ENCODE measurements around the gene SCAF11.

GRCh38 chr12:45994736-45995135 is 4.4 kb upstream of the SCAF11 start:
- no peak for TF ChIP-seq CTCF (IDR thresholded peaks at IDR 0.05)
- TF ChIP-seq POLR2AphosphoS5 (IDR thresholded peaks at IDR 0.05) = no peak
- no peak for TF ChIP-seq POLR2A (IDR thresholded peaks at IDR 0.05)
- no peak for TF ChIP-seq EP300 (IDR thresholded peaks at IDR 0.05)

Data from suprapubic skin (tissue), 4 donors.